AG09319 (cell line): ENCODE data around the gene TFEB.

ENCODE experiments used
- DNase-seq: peaks from one replicate; pipeline ENCODE4 v3.0.0-alpha.2; 2010; ENCODE audit warnings: low read depth; ENCODE audit errors: extremely low read depth
- TF ChIP-seq, protein P1 (sequence below): IDR thresholded peaks from 2 replicates; pipeline ENCODE4 v1.5.1; 2011; ENCODE audit warnings: low read depth, mild to moderate bottlenecking, inconsistent platforms, low read length, moderate library complexity

TFEB gene

DNA sequence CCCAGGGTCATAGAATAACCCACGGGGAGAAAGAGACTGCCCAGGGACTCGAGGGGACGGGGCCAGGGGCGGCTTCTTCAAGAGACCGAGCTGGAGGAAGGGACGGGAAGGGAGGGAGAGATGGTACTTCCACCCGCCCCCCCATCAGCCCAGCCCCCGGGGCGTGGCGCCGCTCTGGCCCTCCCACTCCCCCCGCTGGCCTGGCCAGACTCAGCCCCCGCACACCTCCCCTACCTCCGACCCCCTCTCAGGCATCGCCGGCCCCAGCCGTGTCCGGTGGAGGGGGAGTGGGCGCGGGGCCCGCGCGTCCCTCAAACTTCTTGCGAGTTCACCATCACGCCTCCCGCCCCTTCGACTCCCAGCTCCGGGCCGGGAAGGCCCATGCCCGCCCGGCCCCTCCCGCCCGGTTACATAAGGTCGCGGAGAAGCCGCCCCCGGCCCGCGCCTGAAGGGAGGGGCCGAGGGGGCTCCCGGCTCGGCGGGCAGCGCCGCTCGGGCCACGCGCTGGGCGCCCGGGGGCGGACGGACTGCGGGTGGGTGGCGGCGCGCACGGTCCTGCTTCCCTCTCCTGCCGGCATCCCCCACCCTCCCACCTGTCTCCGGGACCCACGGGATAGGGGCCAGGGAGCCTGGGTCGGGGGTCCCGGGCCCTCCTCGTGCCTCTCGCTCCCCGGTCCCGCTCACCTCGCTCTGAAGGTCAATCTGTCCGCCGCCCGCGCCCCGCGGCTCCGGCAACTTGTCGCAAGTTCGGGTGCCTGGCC, 562 bp downstream of the TFEB start:
- TF ChIP-seq, protein P1, sequence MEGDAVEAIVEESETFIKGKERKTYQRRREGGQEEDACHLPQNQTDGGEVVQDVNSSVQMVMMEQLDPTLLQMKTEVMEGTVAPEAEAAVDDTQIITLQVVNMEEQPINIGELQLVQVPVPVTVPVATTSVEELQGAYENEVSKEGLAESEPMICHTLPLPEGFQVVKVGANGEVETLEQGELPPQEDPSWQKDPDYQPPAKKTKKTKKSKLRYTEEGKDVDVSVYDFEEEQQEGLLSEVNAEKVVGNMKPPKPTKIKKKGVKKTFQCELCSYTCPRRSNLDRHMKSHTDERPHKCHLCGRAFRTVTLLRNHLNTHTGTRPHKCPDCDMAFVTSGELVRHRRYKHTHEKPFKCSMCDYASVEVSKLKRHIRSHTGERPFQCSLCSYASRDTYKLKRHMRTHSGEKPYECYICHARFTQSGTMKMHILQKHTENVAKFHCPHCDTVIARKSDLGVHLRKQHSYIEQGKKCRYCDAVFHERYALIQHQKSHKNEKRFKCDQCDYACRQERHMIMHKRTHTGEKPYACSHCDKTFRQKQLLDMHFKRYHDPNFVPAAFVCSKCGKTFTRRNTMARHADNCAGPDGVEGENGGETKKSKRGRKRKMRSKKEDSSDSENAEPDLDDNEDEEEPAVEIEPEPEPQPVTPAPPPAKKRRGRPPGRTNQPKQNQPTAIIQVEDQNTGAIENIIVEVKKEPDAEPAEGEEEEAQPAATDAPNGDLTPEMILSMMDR: no peak
- no peak for DNase-seq

DNA sequence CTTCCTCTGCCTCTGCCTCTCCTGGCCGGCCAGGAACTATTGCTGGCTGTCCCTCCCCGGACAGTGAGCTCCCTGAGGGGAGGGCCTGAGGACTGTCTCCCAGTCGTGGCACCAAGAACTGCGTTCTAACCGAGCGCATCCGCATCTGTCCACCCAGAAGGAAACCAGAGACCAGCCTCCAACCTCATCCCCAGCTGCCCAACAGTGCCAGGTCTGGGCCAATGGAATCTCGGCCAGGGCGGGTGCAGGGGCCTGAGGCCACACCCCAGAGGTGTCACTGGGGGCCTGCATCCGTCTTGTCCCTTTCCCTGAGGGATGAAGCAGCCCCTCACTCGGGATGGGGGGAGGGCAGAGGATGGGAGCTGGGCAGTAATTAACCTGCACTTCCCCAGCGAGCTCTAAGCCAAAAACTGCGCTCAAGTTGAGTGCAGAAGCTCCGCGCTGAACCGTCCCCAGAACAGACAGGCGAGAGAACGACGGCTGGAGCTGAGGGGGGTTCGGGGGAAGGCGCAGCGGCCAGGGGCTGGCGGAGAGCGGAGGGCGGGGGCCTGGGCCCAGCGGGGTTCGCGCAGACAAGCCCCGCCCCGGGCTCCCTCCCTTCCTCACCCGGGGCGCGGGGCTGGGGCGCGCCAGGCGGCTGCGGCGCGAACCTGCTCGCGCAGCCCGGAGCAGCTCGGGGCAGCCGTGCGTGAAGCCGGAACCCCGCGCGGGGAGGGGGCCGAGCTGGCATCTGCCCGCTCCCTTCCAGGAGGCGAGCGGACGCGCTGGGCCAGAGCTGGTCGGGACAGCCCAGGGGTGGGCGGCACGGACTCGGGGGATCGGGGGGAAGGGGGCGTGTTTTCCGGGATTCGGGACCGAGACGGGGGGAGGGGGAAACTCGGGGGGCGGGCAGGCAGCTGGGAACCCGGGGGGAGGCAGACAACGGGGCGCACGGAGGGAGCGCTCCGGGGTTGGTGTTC, 1.4 kb downstream of the TFEB start:
- TF ChIP-seq, protein P1: no peak
- DNase-seq: no peak

DNA sequence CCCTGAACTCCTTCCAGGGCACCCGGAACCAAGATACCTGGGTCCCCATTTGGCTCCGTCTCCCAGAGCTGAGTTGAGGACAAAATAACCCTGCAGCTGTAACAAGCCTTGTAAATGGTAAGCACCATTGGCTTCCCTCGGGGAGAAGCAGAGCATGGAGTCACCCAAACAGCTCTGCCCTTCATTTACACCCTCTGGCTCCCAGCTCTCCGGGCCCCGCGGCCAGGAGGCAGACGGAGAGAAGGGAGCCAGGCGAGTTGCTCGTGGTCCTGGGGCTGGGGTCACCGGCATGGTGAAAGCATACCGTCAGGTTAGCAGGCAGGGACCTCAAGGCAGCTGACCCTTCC, 2.1 kb downstream of the TFEB start:
- DNase-seq: no peak
- TF ChIP-seq, protein P1: no peak

DNA sequence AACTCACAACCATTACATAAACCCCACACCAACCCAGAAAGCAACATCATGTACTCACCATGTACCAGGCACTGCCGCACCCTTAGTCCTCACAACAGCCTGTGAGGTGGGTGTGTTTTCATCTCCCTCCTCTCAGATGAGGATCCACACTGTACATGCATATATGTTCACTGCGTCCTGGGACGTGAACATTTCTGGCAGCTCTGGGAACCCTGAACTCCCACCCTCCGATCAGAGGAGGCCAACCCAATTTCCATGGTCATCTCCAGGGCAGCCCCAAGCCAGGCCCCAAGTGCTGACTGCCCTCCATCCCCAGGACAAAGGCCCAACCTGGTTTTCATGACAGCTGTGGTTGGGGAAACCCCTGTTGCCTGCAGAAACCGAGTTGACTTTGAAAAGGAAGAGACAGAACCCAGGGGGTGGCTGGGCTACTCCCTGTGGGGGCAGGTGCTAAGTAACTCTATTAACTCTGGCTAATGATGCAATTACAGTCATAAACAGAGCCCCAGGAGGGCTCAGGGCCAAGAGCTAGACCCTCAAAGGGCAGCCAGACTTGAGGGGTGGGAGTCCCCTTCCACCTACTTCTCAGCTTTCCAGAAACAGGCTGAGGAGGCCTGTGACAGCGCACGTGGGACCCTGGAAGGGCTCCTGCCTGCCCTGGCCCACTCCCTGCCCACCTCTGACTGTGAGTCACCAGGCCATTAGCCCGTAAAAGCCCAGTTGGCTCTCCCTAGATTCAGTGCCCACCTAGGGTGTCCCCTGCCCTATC, 2.6 kb downstream of the TFEB start:
- TF ChIP-seq, protein P1: no peak
- DNase-seq: no peak

DNA sequence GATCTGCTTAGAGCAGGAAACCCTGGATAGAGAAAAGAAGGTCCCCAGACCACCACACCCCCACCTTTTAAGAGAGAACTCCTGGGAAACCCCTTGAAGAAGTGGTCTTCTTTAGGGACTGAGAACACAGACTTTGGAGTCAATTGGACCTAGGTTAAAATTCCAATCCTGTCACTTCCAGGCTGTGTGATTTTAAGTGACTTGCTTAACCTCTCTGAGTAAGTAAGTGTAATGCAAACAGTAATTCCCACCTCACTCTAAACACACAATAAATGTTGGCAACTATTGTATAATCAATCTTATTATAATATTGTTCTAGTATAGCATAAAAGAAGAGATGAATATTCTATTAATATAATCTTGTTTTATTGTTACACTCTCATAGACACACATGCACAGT, 3.3 kb downstream of the TFEB start:
- no peak for DNase-seq
- TF ChIP-seq, protein P1: no peak

DNA sequence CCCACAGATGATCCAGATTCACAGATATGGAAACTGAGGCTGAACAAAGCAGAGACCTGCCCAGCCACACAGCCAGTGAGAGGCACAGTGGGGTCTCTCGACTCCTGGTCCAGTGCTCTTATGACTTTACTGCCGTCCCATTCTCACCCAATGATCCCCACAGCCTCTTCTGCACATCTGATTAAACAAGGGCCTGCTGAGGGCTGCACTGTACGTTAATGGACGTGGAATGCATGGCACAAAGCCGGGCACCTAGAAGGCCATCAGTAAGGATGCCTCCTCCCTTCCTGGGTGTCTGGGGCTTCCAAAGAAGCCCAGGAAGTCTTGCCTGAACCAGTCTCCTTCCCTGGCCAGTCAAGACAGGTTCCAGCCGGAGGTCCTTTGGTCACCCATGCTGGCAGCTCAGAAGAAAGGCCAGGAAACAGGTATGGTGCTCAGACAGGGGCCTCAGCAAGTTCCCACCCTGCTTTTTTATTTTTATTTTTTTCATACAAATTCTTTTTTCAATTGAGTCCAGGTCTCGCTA, 3.8 kb downstream of the TFEB start:
- TF ChIP-seq, protein P1: no peak
- no peak for DNase-seq
